ENCODE results near the gene SUMO2. TPM values are rescaled to one million over a fixed set of nuclear protein-coding genes. Genes with fewer than 3 reads are reported as not detected.
A peak's percentile ranks its signal among the peaks of the same experiment; 100 is the strongest.

The SUMO2 gene

GRCh38 chr17:75124041-75124818 is 58.5 kb downstream of the SUMO2 start:
- H3K27me3 ChIP-seq (ENCODE audit: control insufficient read depth in 3 of 3, insufficient read depth in 3 of 3, low read depth in 1 of 3, low read length in 3 of 3) = no peaks in the 10 kb centered on the region
- no peaks in the 10 kb centered on the region for H3K79me1 ChIP-seq (ENCODE audit: low read depth, low read length)
- no peaks in the 10 kb centered on the region for H3K9me3 ChIP-seq (replicated peaks in 1 of 2; ENCODE audit: control insufficient read depth in 2 of 2, insufficient read depth in 1 of 2, low read depth in 1 of 2, low read length in 2 of 2)
- H2BK120ac ChIP-seq (ENCODE audit: low read depth, low read length) = no peak overlapping the region
- no peak overlapping the region for H3K27ac ChIP-seq (replicated peaks; ENCODE audit: low read length)
- no peak overlapping the region for H3K4ac ChIP-seq (ENCODE audit: low read length)
- H4K91ac ChIP-seq (ENCODE audit: low read depth, low read length, poor library complexity) = no peak overlapping the region
- no peak overlapping the region for H2BK12ac ChIP-seq (ENCODE audit: low read length)
- H3K4me3 ChIP-seq (ENCODE audit: low read length in 2 of 2) = no peak overlapping the region
- no peak overlapping the region for H3K18ac ChIP-seq (ENCODE audit: low read length)
- no peak overlapping the region for H2AFZ ChIP-seq (ENCODE audit: low read length)
- H2BK5ac ChIP-seq (ENCODE audit: low read length) = peak overlapping the region; percentile 13
- H2AK5ac ChIP-seq (ENCODE audit: low read depth, low read length) = peak overlapping the region; percentile 63
- DNase-seq (ENCODE audit: low spot score) = no peak
- H2BK15ac ChIP-seq (ENCODE audit: low read length) = no peak overlapping the region
- peak overlapping the region; percentile 48 for H4K8ac ChIP-seq (ENCODE audit: low read depth, low read length)
- peak overlapping the region; percentile 95 for H3K23ac ChIP-seq (ENCODE audit: low read depth, low read length, poor library complexity)
- no peak overlapping the region for H3K4me2 ChIP-seq (ENCODE audit: insufficient read depth, low read length, poor library complexity, severe bottlenecking)
- no CpG with 5 or more reads among the region's 19 CpGs for WGBS, 2 donors (ENCODE audit: extremely low coverage in 2 of 2, insufficient read length in 2 of 2, insufficient replicate concordance in 1 of 2)
- H3K14ac ChIP-seq (ENCODE audit: low read length) = no peak overlapping the region
- peaks cover 9 to 27% of the 10 kb centered on the region in 2 donors for H3K36me3 ChIP-seq (replicated peaks in 1 of 2; ENCODE audit: control insufficient read depth in 2 of 2, insufficient read depth in 2 of 2, low read length in 2 of 2)
- no peaks in the 10 kb centered on the region for H3K4me1 ChIP-seq (ENCODE audit: control insufficient read depth in 2 of 2, insufficient read depth in 1 of 2, low read depth in 1 of 2, low read length in 2 of 2)
- no peak overlapping the region for H3K9ac ChIP-seq (ENCODE audit: low read depth, low read length, poor library complexity)

GRCh38 chr17:75118307-75118706 is 64.5 kb downstream of the SUMO2 start:
- H2AK5ac ChIP-seq (ENCODE audit: low read depth, low read length) = no peak overlapping the region
- no peaks in the 10 kb centered on the region for H3K79me1 ChIP-seq (ENCODE audit: low read depth, low read length)
- no CpG with 5 or more reads among the region's 14 CpGs for WGBS, 2 donors (ENCODE audit: extremely low coverage in 2 of 2, insufficient read length in 2 of 2, insufficient replicate concordance in 1 of 2)
- no peak overlapping the region for H2BK120ac ChIP-seq (ENCODE audit: low read depth, low read length)
- no peak overlapping the region for H3K4me3 ChIP-seq (ENCODE audit: low read length in 2 of 2)
- H2BK15ac ChIP-seq (ENCODE audit: low read length) = no peak overlapping the region
- H3K9ac ChIP-seq (ENCODE audit: low read depth, low read length, poor library complexity) = no peak overlapping the region
- H3K23ac ChIP-seq (ENCODE audit: low read depth, low read length, poor library complexity) = no peak overlapping the region
- no peak overlapping the region for H3K27ac ChIP-seq (replicated peaks; ENCODE audit: low read length)
- H2BK5ac ChIP-seq (ENCODE audit: low read length) = no peak overlapping the region
- H3K4me2 ChIP-seq (ENCODE audit: insufficient read depth, low read length, poor library complexity, severe bottlenecking) = no peak overlapping the region
- H2BK12ac ChIP-seq (ENCODE audit: low read length) = no peak overlapping the region
- no peak overlapping the region for H4K8ac ChIP-seq (ENCODE audit: low read depth, low read length)
- H3K36me3 ChIP-seq (replicated peaks in 1 of 2; ENCODE audit: control insufficient read depth in 2 of 2, insufficient read depth in 2 of 2, low read length in 2 of 2) = peaks cover 6 to 41% of the 10 kb centered on the region in 2 donors
- H3K18ac ChIP-seq (ENCODE audit: low read length) = no peak overlapping the region
- no peak overlapping the region for H4K91ac ChIP-seq (ENCODE audit: low read depth, low read length, poor library complexity)
- H3K4me1 ChIP-seq (ENCODE audit: control insufficient read depth in 2 of 2, insufficient read depth in 1 of 2, low read depth in 1 of 2, low read length in 2 of 2) = no peaks in the 10 kb centered on the region
- no peak overlapping the region for H3K14ac ChIP-seq (ENCODE audit: low read length)
- DNase-seq (ENCODE audit: low spot score) = no peak
- no peak overlapping the region for H3K4ac ChIP-seq (ENCODE audit: low read length)
- H2AFZ ChIP-seq (ENCODE audit: low read length) = no peak overlapping the region
- no peaks in the 10 kb centered on the region for H3K9me3 ChIP-seq (replicated peaks in 1 of 2; ENCODE audit: control insufficient read depth in 2 of 2, insufficient read depth in 1 of 2, low read depth in 1 of 2, low read length in 2 of 2)
- no peaks in the 10 kb centered on the region for H3K27me3 ChIP-seq (ENCODE audit: control insufficient read depth in 3 of 3, insufficient read depth in 3 of 3, low read depth in 1 of 3, low read length in 3 of 3)

GRCh38 chr17:75116737-75117136 is 66.0 kb downstream of the SUMO2 start:
- no peak for DNase-seq (ENCODE audit: low spot score)
- peaks cover 8 to 46% of the 10 kb centered on the region in 2 donors for H3K36me3 ChIP-seq (replicated peaks in 1 of 2; ENCODE audit: control insufficient read depth in 2 of 2, insufficient read depth in 2 of 2, low read length in 2 of 2)
- H3K14ac ChIP-seq (ENCODE audit: low read length) = no peak overlapping the region
- WGBS, 2 donors (ENCODE audit: extremely low coverage in 2 of 2, insufficient read length in 2 of 2, insufficient replicate concordance in 1 of 2) = no CpG with 5 or more reads among the region's 9 CpGs
- no peak overlapping the region for H3K4me2 ChIP-seq (ENCODE audit: insufficient read depth, low read length, poor library complexity, severe bottlenecking)
- no peaks in the 10 kb centered on the region for H3K79me1 ChIP-seq (ENCODE audit: low read depth, low read length)
- H3K23ac ChIP-seq (ENCODE audit: low read depth, low read length, poor library complexity) = no peak overlapping the region
- H2AK5ac ChIP-seq (ENCODE audit: low read depth, low read length) = no peak overlapping the region
- H3K4me1 ChIP-seq (ENCODE audit: control insufficient read depth in 2 of 2, insufficient read depth in 1 of 2, low read depth in 1 of 2, low read length in 2 of 2) = no peaks in the 10 kb centered on the region
- no peak overlapping the region for H3K27ac ChIP-seq (replicated peaks; ENCODE audit: low read length)
- H2BK120ac ChIP-seq (ENCODE audit: low read depth, low read length) = no peak overlapping the region
- H4K91ac ChIP-seq (ENCODE audit: low read depth, low read length, poor library complexity) = no peak overlapping the region
- no peak overlapping the region for H2AFZ ChIP-seq (ENCODE audit: low read length)
- H2BK12ac ChIP-seq (ENCODE audit: low read length) = no peak overlapping the region
- no peak overlapping the region for H3K4ac ChIP-seq (ENCODE audit: low read length)
- no peak overlapping the region for H3K4me3 ChIP-seq (ENCODE audit: low read length in 2 of 2)
- H3K18ac ChIP-seq (ENCODE audit: low read length) = no peak overlapping the region
- no peak overlapping the region for H2BK5ac ChIP-seq (ENCODE audit: low read length)
- no peak overlapping the region for H3K9ac ChIP-seq (ENCODE audit: low read depth, low read length, poor library complexity)
- no peak overlapping the region for H4K8ac ChIP-seq (ENCODE audit: low read depth, low read length)
- H2BK15ac ChIP-seq (ENCODE audit: low read length) = no peak overlapping the region
- H3K27me3 ChIP-seq (ENCODE audit: control insufficient read depth in 3 of 3, insufficient read depth in 3 of 3, low read depth in 1 of 3, low read length in 3 of 3) = no peaks in the 10 kb centered on the region
- no peaks in the 10 kb centered on the region for H3K9me3 ChIP-seq (replicated peaks in 1 of 2; ENCODE audit: control insufficient read depth in 2 of 2, insufficient read depth in 1 of 2, low read depth in 1 of 2, low read length in 2 of 2)

Small RNA genes lying within 50 kb of the gene (small RNA-seq; reads per million reads assigned to genes)
- gene RF00019 (ENCODE audit: insufficient read depth) = not detected
